Naive thymus-derived CD4-positive, alpha-beta T cell (primary cell): ENCODE data around the gene USH2A. TPM values are rescaled to one million over a fixed set of nuclear protein-coding genes. Genes with fewer than 3 reads are reported as not detected.

ENCODE experiments used
- ATAC-seq: fragments of 150-1000 bp; cut with Tn5 transposase; 2 replicates; pipeline ENCODE4 v1.10.0; 2021; ENCODE audit warnings: mild to moderate bottlenecking, moderate library complexity
- CTCF ChIA-PET: fragments of 350-600 bp; sonication (Branson Sonifier 250); formaldehyde crosslinking; loops from one replicate; lab custom pipeline; 2021; ENCODE audit warnings: antibody characterized with exemption; lab: Charles Lee
- POLR2A ChIA-PET: fragments of 350-600 bp; sonication (Branson Sonifier 250); formaldehyde crosslinking; loops from one replicate; lab custom pipeline; 2021; ENCODE audit warnings: antibody characterized with exemption, inconsistent platforms; lab: Charles Lee
- DNase-seq, 9 donors: peaks; one replicate each; pipeline versions ENCODE4 v3.0.0 to v3.0.0-alpha.2; 2020 to 2022; ENCODE audit warnings: mixed read lengths in 1 of 9
- H3K27ac ChIP-seq: one replicate; pipeline ENCODE4 v1.7.0; 2013; ENCODE audit warnings: mild to moderate bottlenecking, low read depth, low read length, moderate library complexity
- H3K27me3 ChIP-seq, 2 donors: one replicate each; pipeline ENCODE4 v1.7.0; 2013; ENCODE audit warnings: low read length in 2 of 2, mild to moderate bottlenecking in 2 of 2, moderate library complexity in 2 of 2; ENCODE audit not compliant: control insufficient read depth in 2 of 2, insufficient read depth in 2 of 2
- H3K36me3 ChIP-seq, 3 experiments: 1 replicate in 2 of 3; 2 replicates in 1 of 3; pipeline ENCODE4 v1.7.0; 2013; ENCODE audit warnings: low read length in 3 of 3, mild to moderate bottlenecking in 3 of 3, moderate library complexity in 1 of 3; ENCODE audit not compliant: insufficient read depth in 3 of 3, control insufficient read depth in 2 of 3
- H3K4me1 ChIP-seq, 2 donors: one replicate each; pipeline ENCODE4 v1.7.0; 2013; ENCODE audit warnings: low read length in 2 of 2, mild to moderate bottlenecking in 2 of 2, moderate library complexity in 1 of 2; ENCODE audit not compliant: control insufficient read depth in 2 of 2, insufficient read depth in 2 of 2
- H3K4me3 ChIP-seq: 2 replicates; pipeline ENCODE4 v1.7.0; 2013; ENCODE audit warnings: mild to moderate bottlenecking, low read length
- H3K9me3 ChIP-seq, 3 experiments: 1 replicate in 2 of 3; 2 replicates in 1 of 3; pipeline ENCODE4 v1.7.0; 2013; ENCODE audit warnings: low read length in 3 of 3; ENCODE audit not compliant: control insufficient read depth in 2 of 3
- H3K27ac Mint-ChIP-seq, 9 donors: one replicate each; pipeline ENCODE4 v1.8.0; 2020 to 2022; ENCODE audit warnings: mixed read lengths in 9 of 9, mild to moderate bottlenecking in 8 of 9, moderate library complexity in 5 of 9, inconsistent platforms in 2 of 9
- H3K27me3 Mint-ChIP-seq, 5 donors: one replicate each; pipeline ENCODE4 v1.8.0; 2021 to 2022; ENCODE audit warnings: mixed read lengths in 5 of 5, mild to moderate bottlenecking in 1 of 5
- H3K36me3 Mint-ChIP-seq, 5 donors: one replicate each; pipeline ENCODE4 v1.8.0; 2020 to 2022; ENCODE audit warnings: mixed read lengths in 5 of 5, mild to moderate bottlenecking in 3 of 5, inconsistent platforms in 1 of 5
- H3K4me1 Mint-ChIP-seq, 7 donors: one replicate each; pipeline ENCODE4 v1.8.0; 2020 to 2022; ENCODE audit warnings: mixed read lengths in 7 of 7, mild to moderate bottlenecking in 3 of 7, inconsistent platforms in 1 of 7
- H3K4me3 Mint-ChIP-seq, 10 donors: one replicate each; pipeline ENCODE4 v1.8.0; 2020 to 2022; ENCODE audit warnings: mild to moderate bottlenecking in 10 of 10, mixed read lengths in 10 of 10, moderate library complexity in 6 of 10, inconsistent platforms in 2 of 10
- H3K9me3 Mint-ChIP-seq, 11 donors: one replicate each; pipeline ENCODE4 v1.8.0; 2020 to 2022; ENCODE audit warnings: mixed read lengths in 11 of 11, mild to moderate bottlenecking in 4 of 11, inconsistent platforms in 1 of 11, moderate library complexity in 1 of 11
- intact Hi-C, 2 donors: fragments of 100-400 bp; cut with micrococcal nuclease; formaldehyde crosslinking; loops; one replicate each; pipeline ENCODE4 v1.15.1; 2023
- polyA plus RNA-seq, 2 donors: library from polyadenylated mRNA; unstranded; fragments of 300-500 nt; fragmentation: Illumina TruSeq; gene quantifications; one replicate each; pipeline ENCODE4 v1.2.3, GENCODE V29; 2021
- total RNA-seq, 6 experiments: library from RNA in 5 of 6; stranded (reverse) in 5 of 6; gene quantifications; 1 replicate in 5 of 6; 2 replicates in 1 of 6; pipeline ENCODE4 v1.2.3 and lab custom pipeline; 2021 to 2026

The USH2A gene
- total and polyA plus RNA-seq, 7 experiments from 2014 or later, result not detected

DNA sequence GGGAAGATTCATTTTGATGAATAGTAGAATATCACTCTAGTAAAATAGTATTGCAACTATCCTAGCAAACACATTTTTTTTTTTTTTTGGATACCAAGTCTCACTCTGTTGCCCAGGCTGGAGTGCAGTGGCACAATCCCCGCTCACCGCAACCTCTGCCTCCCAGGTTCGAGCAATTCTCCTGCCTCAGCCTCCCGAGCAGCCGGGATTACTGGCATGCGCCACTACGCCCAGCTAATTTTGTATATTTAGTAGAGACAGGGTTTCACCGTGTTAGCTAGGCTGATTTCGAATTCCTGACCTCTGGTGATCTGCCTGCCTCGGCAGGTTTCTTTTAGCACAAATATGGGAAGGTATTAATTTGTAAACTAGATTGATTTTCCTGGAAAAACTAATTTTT lies 822.4 kb downstream of the USH2A start:
- no peak overlapping the region for H3K27ac ChIP-seq
- Mint-ChIP-seq H3K27me3 (no peaks in the 10 kb centered on the region), H3K4me1 (no peaks in the 10 kb centered on the region), H3K27ac (no peak overlapping the region), H3K36me3 (peaks cover 2 to 32% (median 20%) of the 10 kb centered on the region in 5 donors), H3K4me3 (no peak overlapping the region), H3K9me3 (no peaks in the 10 kb centered on the region)
- no peaks in the 10 kb centered on the region for H3K27me3 ChIP-seq
- no peak overlapping the region for H3K4me3 ChIP-seq
- DNase-seq (no peak), ATAC-seq (no peak)
- intact Hi-C loops, result no loop called here
- no peaks in the 10 kb centered on the region for H3K36me3 ChIP-seq
- ChIA-PET CTCF (no interaction called here), POLR2A (no interaction called here)
- no peaks in the 10 kb centered on the region for H3K9me3 ChIP-seq
- no peaks in the 10 kb centered on the region for H3K4me1 ChIP-seq

DNA sequence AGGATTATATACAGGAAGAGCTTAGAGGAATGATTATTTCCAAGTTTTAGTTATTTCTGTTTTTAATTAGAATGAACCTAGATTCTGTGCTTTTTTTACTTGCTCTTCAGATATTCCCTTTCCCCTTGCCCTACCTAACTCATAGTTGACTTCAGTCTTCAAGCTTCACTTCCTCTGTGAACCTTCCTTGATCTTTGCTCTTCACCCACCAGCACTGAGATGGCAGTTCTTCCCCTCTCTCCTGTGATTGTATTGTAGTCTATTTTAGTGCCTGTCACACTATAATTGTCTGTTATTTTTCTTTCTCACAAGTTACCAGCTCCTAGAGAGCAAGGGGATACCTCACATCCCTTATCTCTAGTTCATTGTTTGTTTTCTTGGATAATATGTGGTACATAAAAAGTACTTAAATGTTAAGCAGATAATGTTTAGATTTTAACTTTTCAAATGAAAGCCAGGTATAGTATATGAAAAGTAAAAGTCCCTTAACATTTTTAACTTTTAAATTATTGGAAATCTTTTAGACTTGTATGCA lies 822.9 kb downstream of the USH2A start:
- Histone ChIP-seq H3K4me3 (no peak overlapping the region), H3K27me3 (no peaks in the 10 kb centered on the region), H3K9me3 (no peaks in the 10 kb centered on the region), H3K27ac (no peak overlapping the region), H3K36me3 (no peaks in the 10 kb centered on the region), H3K4me1 (no peaks in the 10 kb centered on the region)
- H3K36me3 Mint-ChIP-seq, result peaks cover 2 to 37% (median 20%) of the 10 kb centered on the region in 5 donors
- ATAC-seq (no peak), DNase-seq (no peak)
- no peaks in the 10 kb centered on the region for H3K9me3 Mint-ChIP-seq
- H3K4me1 Mint-ChIP-seq, result no peaks in the 10 kb centered on the region
- H3K27me3 Mint-ChIP-seq, result no peaks in the 10 kb centered on the region
- ChIA-PET CTCF (no interaction called here), POLR2A (no interaction called here)
- intact Hi-C loops, result no loop called here
- no peak overlapping the region for H3K27ac Mint-ChIP-seq
- H3K4me3 Mint-ChIP-seq, result no peak overlapping the region

GRCh38 chr1:215599418-215600074 lies 823.7 kb downstream of the USH2A start:
- no peak overlapping the region for H3K4me3 ChIP-seq
- ATAC-seq (no peak), DNase-seq (no peak)
- H3K27ac ChIP-seq, result no peak overlapping the region
- H3K27me3 ChIP-seq, result no peaks in the 10 kb centered on the region
- Mint-ChIP-seq H3K27me3 (no peaks in the 10 kb centered on the region), H3K27ac (no peak overlapping the region), H3K4me1 (no peaks in the 10 kb centered on the region), H3K4me3 (no peak overlapping the region), H3K9me3 (no peaks in the 10 kb centered on the region), H3K36me3 (peaks cover 2 to 37% (median 20%) of the 10 kb centered on the region in 5 donors)
- intact Hi-C loops, result no loop called here
- POLR2A ChIA-PET, result no interaction called here
- CTCF ChIA-PET, result no interaction called here
- H3K36me3 ChIP-seq, result no peaks in the 10 kb centered on the region
- no peaks in the 10 kb centered on the region for H3K4me1 ChIP-seq
- H3K9me3 ChIP-seq, result no peaks in the 10 kb centered on the region

- H3K27ac Mint-ChIP-seq, result no peak overlapping the region
- peaks cover 0 to 6% (median 0%) of the 10 kb centered on the region in 7 donors for H3K4me1 Mint-ChIP-seq
- H3K27me3 Mint-ChIP-seq, result no peaks in the 10 kb centered on the region
- DNase-seq (no peak), ATAC-seq (no peak)
- H3K27me3 ChIP-seq, result no peaks in the 10 kb centered on the region
- H3K4me3 Mint-ChIP-seq, result no peak overlapping the region
- no peaks in the 10 kb centered on the region for H3K4me1 ChIP-seq
- H3K9me3 ChIP-seq, result no peaks in the 10 kb centered on the region
- intact Hi-C loops, result no loop called here
- ChIA-PET POLR2A (no interaction called here), CTCF (no interaction called here)
- H3K36me3 ChIP-seq, result no peaks in the 10 kb centered on the region
- no peak overlapping the region for H3K27ac ChIP-seq
- H3K4me3 ChIP-seq, result no peak overlapping the region
- peaks cover 2 to 31% (median 20%) of the 10 kb centered on the region in 5 donors for H3K36me3 Mint-ChIP-seq
- no peaks in the 10 kb centered on the region for H3K9me3 Mint-ChIP-seq
These were observed 825.3 kb downstream of the USH2A start for GRCh38 chr1:215597961-215598360.

- Histone ChIP-seq H3K36me3 (no peaks in the 10 kb centered on the region), H3K27ac (no peak overlapping the region), H3K9me3 (no peaks in the 10 kb centered on the region), H3K4me1 (no peaks in the 10 kb centered on the region), H3K27me3 (no peaks in the 10 kb centered on the region), H3K4me3 (no peak overlapping the region)
- Mint-ChIP-seq H3K27ac (no peak overlapping the region), H3K4me3 (no peak overlapping the region), H3K9me3 (peaks cover 0 to 6% (median 2%) of the 10 kb centered on the region in 11 donors), H3K36me3 (peaks cover 6 to 40% (median 26%) of the 10 kb centered on the region in 5 donors), H3K4me1 (peaks cover 0 to 11% (median 0%) of the 10 kb centered on the region in 7 donors), H3K27me3 (no peaks in the 10 kb centered on the region)
- intact Hi-C loops, result no loop called here
- POLR2A ChIA-PET, result no interaction called here
- DNase-seq, result no peak
- ATAC-seq, result no peak
- CTCF ChIA-PET, result no interaction called here
These were observed 828.0 kb downstream of the USH2A start for GRCh38 chr1:215595231-215595630.

GRCh38 chr1:215594640-215595039 lies 828.6 kb downstream of the USH2A start:
- ChIA-PET POLR2A (no interaction called here), CTCF (no interaction called here)
- Histone ChIP-seq H3K27ac (no peak overlapping the region), H3K9me3 (no peaks in the 10 kb centered on the region), H3K36me3 (no peaks in the 10 kb centered on the region), H3K27me3 (no peaks in the 10 kb centered on the region), H3K4me3 (no peak overlapping the region), H3K4me1 (no peaks in the 10 kb centered on the region)
- intact Hi-C loops, result no loop called here
- Mint-ChIP-seq H3K9me3 (peaks cover 0 to 7% (median 2%) of the 10 kb centered on the region in 11 donors), H3K36me3 (peaks cover 6 to 43% (median 27%) of the 10 kb centered on the region in 5 donors), H3K27ac (no peak overlapping the region), H3K27me3 (no peaks in the 10 kb centered on the region), H3K4me1 (peaks cover 0 to 11% (median 0%) of the 10 kb centered on the region in 7 donors), H3K4me3 (no peak overlapping the region)
- no peak for DNase-seq
- ATAC-seq, result no peak
